Parathyroid adenoma (tissue), 2 donors: ENCODE measurements around the gene CD44.

Experiments used
- H2AFZ ChIP-seq: fragments of 300-600 bp; sonication (generic); one replicate; pipeline ENCODE4 v1.7.0; 2017; ENCODE audit warnings: antibody characterized with exemption, mild to moderate bottlenecking
- H3K27ac ChIP-seq: fragments of 300-600 bp; sonication (generic); one replicate; pipeline ENCODE4 v1.7.0; 2017
- H3K27me3 ChIP-seq: fragments of 300-600 bp; sonication (generic); one replicate; pipeline ENCODE4 v1.7.0; 2017; ENCODE audit warnings: low read length; ENCODE audit not compliant: control insufficient read depth, insufficient read depth
- H3K36me3 ChIP-seq: fragments of 300-600 bp; sonication (generic); one replicate; pipeline ENCODE4 v1.7.0; 2017; ENCODE audit warnings: low read length; ENCODE audit not compliant: control insufficient read depth, insufficient read depth
- H3K4me1 ChIP-seq: fragments of 300-600 bp; sonication (generic); one replicate; pipeline ENCODE4 v1.7.0; 2017; ENCODE audit warnings: control low read depth
- H3K4me2 ChIP-seq: fragments of 300-600 bp; sonication (generic); one replicate; pipeline ENCODE4 v1.7.0; 2017; ENCODE audit warnings: low read length
- H3K4me3 ChIP-seq: fragments of 300-600 bp; sonication (generic); one replicate; pipeline ENCODE4 v1.7.0; 2017; ENCODE audit warnings: low read depth, low read length
- H3K79me2 ChIP-seq: fragments of 300-600 bp; sonication (generic); one replicate; pipeline ENCODE4 v1.7.0; 2017; ENCODE audit warnings: control low read depth
- H3K9ac ChIP-seq: fragments of 300-600 bp; sonication (generic); one replicate; pipeline ENCODE4 v1.7.0; 2017; ENCODE audit warnings: mild to moderate bottlenecking
- H3K9me3 ChIP-seq: fragments of 300-600 bp; sonication (generic); one replicate; pipeline ENCODE4 v1.7.0; 2017; ENCODE audit warnings: low read length; ENCODE audit not compliant: control insufficient read depth
- CTCF ChIP-seq: fragments of 300-600 bp; sonication (generic); IDR thresholded peaks from one replicate; pipeline ENCODE4 v1.7.0; 2017; ENCODE audit warnings: antibody characterized with exemption, mild to moderate bottlenecking
- donor health status: primary hyperparathyroidism.

CD44 gene

GRCh38 chr11:35257281-35257680, 118.3 kb downstream of the CD44 start:
- Histone ChIP-seq H3K36me3 (no peaks in the 10 kb centered on the region), H3K4me1 (no peaks in the 10 kb centered on the region), H3K4me2 (no peak overlapping the region), H3K27ac (no peak overlapping the region), H3K27me3 (no peaks in the 10 kb centered on the region), H3K9ac (no peak overlapping the region), H2AFZ (no peak overlapping the region), H3K4me3 (no peak overlapping the region), H3K9me3 (no peaks in the 10 kb centered on the region), H3K79me2 (no peaks in the 10 kb centered on the region)
- TF ChIP-seq CTCF, result no peak

DNA sequence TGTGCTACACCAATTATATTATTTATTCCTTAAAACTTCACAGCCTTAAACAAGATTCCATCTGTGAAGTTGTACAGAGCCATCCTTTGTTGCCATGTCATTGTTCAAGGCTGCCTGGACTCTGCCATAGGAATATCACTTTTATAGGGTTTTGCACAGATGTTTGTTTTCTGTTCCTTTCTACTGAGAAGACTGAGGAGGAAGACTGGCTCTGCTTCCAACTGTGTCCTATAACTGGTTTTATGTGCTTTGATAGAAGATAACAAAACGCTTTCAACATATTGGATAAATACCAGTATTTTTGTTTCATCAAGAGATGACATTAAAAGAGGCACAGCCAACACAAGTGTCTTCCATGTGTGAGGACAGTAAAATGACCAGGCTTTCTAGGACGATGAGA, 120.6 kb downstream of the CD44 start:
- no peaks in the 10 kb centered on the region for H3K9me3 ChIP-seq
- H3K79me2 ChIP-seq, result no peaks in the 10 kb centered on the region
- no peak overlapping the region for H3K9ac ChIP-seq
- no peak overlapping the region for H2AFZ ChIP-seq
- no peak overlapping the region for H3K4me2 ChIP-seq
- TF ChIP-seq CTCF, result no peak
- H3K27ac ChIP-seq, result no peak overlapping the region
- no peaks in the 10 kb centered on the region for H3K4me1 ChIP-seq
- H3K27me3 ChIP-seq, result no peaks in the 10 kb centered on the region
- no peaks in the 10 kb centered on the region for H3K36me3 ChIP-seq
- no peak overlapping the region for H3K4me3 ChIP-seq

DNA sequence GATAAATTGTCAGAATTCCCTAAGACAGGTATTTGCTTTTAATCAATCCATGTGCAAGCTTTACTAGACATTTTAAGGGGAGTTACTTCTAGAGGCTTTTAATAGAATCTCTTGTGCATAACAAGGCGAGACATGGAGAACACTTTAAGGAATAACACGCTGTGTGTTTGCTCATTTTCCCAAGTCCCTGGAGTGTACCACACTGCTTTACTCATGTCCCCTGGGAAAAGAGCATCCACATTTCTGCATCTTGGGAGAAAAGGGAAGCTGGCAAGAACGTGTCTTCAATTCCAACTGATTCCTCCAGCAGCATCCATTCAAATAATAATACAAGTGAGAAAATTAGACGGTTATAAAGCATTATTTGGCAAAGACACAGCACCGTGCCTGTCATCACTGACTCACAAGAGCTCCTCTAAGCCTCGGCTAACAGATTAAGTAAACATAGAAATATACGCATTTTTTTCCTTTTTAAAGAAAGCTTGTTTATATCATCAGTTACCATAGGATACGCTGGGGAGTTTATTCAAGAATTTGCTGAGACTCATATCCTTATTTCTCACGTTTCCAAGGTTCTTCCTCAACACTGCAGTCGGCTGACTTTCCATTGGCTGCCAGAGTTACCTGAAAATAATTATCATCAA, 121.5 kb downstream of the CD44 start:
- Histone ChIP-seq H3K27me3 (no peaks in the 10 kb centered on the region), H3K4me3 (no peak overlapping the region), H3K27ac (no peak overlapping the region), H2AFZ (no peak overlapping the region), H3K9ac (no peak overlapping the region), H3K4me1 (no peaks in the 10 kb centered on the region), H3K9me3 (no peaks in the 10 kb centered on the region), H3K36me3 (no peaks in the 10 kb centered on the region), H3K4me2 (no peak overlapping the region), H3K79me2 (no peaks in the 10 kb centered on the region)
- TF ChIP-seq CTCF, result no peak

DNA sequence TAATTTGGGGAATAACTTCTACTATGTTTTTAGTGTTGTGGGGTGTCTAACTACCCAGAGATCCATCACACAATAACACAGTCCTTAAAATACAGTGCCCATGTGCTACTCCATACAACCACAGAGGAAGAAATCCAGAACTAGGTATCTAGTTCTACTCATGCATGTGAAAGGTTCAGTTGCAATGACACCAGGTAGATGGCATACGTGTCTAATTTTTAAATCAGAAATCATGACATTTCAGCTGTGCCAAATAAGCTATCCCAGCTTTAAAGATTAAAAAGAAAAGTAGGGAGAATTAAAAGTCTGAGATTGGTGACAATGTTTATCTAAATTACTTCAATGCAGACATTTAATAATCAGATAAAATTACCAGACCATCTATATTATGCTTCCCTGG, 122.2 kb downstream of the CD44 start:
- no peak for TF ChIP-seq CTCF
- Histone ChIP-seq H3K9me3 (no peaks in the 10 kb centered on the region), H3K9ac (no peak overlapping the region), H3K79me2 (no peaks in the 10 kb centered on the region), H3K4me3 (no peak overlapping the region), H3K36me3 (no peaks in the 10 kb centered on the region), H3K4me2 (no peak overlapping the region), H3K4me1 (no peaks in the 10 kb centered on the region), H3K27me3 (no peaks in the 10 kb centered on the region), H3K27ac (no peak overlapping the region), H2AFZ (no peak overlapping the region)

GRCh38 chr11:35262056-35262455, 123.1 kb downstream of the CD44 start:
- Histone ChIP-seq H2AFZ (no peak overlapping the region), H3K9ac (no peak overlapping the region), H3K79me2 (no peaks in the 10 kb centered on the region), H3K36me3 (no peaks in the 10 kb centered on the region), H3K27ac (no peak overlapping the region), H3K4me2 (no peak overlapping the region), H3K4me1 (no peaks in the 10 kb centered on the region), H3K27me3 (no peaks in the 10 kb centered on the region), H3K9me3 (no peaks in the 10 kb centered on the region), H3K4me3 (no peak overlapping the region)
- no peak for TF ChIP-seq CTCF
